ENCODE measurements around the gene FOXP1.

DNA sequence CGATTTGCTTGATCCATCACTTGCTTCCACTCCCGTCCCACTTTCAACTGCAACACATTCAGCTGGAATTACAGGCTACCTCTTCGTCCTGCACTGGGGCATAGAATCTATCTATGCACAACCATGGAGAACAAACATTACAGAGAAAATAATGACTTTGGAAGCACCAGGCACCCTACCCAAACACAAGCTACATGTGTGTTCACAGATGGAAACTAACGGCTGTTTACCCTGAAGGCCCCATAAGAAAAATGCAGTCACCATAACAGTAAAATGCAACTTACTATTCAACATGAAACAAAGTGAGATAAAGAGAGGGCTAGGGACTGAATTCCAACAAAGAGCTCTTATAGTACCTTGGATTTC is 496.8 kb downstream of the FOXP1 start:
- no peak for TF ChIP-seq EP300 (IDR thresholded peaks at IDR 0.05; ENCODE audit: low read length)
- TF ChIP-seq, protein P1, sequence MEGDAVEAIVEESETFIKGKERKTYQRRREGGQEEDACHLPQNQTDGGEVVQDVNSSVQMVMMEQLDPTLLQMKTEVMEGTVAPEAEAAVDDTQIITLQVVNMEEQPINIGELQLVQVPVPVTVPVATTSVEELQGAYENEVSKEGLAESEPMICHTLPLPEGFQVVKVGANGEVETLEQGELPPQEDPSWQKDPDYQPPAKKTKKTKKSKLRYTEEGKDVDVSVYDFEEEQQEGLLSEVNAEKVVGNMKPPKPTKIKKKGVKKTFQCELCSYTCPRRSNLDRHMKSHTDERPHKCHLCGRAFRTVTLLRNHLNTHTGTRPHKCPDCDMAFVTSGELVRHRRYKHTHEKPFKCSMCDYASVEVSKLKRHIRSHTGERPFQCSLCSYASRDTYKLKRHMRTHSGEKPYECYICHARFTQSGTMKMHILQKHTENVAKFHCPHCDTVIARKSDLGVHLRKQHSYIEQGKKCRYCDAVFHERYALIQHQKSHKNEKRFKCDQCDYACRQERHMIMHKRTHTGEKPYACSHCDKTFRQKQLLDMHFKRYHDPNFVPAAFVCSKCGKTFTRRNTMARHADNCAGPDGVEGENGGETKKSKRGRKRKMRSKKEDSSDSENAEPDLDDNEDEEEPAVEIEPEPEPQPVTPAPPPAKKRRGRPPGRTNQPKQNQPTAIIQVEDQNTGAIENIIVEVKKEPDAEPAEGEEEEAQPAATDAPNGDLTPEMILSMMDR (IDR thresholded peaks at IDR 0.05 in 2 of 3, conservative IDR thresholded peaks at IDR 0.05 in 1 of 3; ENCODE audit: insufficient read depth in 2 of 3, low read depth in 1 of 3, low read length in 3 of 3): no peak
- TF ChIP-seq ZBTB34 (CRISPR knock-in tag; IDR thresholded peaks at IDR 0.05): no peak
- TF ChIP-seq, protein P2, sequence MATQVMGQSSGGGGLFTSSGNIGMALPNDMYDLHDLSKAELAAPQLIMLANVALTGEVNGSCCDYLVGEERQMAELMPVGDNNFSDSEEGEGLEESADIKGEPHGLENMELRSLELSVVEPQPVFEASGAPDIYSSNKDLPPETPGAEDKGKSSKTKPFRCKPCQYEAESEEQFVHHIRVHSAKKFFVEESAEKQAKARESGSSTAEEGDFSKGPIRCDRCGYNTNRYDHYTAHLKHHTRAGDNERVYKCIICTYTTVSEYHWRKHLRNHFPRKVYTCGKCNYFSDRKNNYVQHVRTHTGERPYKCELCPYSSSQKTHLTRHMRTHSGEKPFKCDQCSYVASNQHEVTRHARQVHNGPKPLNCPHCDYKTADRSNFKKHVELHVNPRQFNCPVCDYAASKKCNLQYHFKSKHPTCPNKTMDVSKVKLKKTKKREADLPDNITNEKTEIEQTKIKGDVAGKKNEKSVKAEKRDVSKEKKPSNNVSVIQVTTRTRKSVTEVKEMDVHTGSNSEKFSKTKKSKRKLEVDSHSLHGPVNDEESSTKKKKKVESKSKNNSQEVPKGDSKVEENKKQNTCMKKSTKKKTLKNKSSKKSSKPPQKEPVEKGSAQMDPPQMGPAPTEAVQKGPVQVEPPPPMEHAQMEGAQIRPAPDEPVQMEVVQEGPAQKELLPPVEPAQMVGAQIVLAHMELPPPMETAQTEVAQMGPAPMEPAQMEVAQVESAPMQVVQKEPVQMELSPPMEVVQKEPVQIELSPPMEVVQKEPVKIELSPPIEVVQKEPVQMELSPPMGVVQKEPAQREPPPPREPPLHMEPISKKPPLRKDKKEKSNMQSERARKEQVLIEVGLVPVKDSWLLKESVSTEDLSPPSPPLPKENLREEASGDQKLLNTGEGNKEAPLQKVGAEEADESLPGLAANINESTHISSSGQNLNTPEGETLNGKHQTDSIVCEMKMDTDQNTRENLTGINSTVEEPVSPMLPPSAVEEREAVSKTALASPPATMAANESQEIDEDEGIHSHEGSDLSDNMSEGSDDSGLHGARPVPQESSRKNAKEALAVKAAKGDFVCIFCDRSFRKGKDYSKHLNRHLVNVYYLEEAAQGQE (IDR thresholded peaks at IDR 0.05; ENCODE audit: borderline replicate concordance): no peak
- TF ChIP-seq, protein P2 (CRISPR knock-in tag; IDR thresholded peaks at IDR 0.05; ENCODE audit: low read depth): no peak
- TF ChIP-seq ZNF24 (IDR thresholded peaks at IDR 0.05): no peak
- no peak for TF ChIP-seq NR1H2 (CRISPR knock-in tag; IDR thresholded peaks at IDR 0.05)
- no peak for TF ChIP-seq JUNB (CRISPR knock-in tag; conservative IDR thresholded peaks at IDR 0.05)
- no peak for TF ChIP-seq ESRRA (IDR thresholded peaks at IDR 0.05; ENCODE audit: borderline replicate concordance, low read depth)
- no peak for TF ChIP-seq U2AF1 (optimal IDR thresholded peaks at IDR 0.05; ENCODE audit: low read depth, low read length)
- no peak for TF ChIP-seq BMI1 (IDR thresholded peaks at IDR 0.05; ENCODE audit: low read length)
